Measurements from ENCODE around the gene DDN. TPM values are rescaled to one million over a fixed set of nuclear protein-coding genes. Genes with fewer than 3 reads are reported as not detected.

DDN gene
- 3.6 and 4.6 TPM in 2 replicates for total RNA-seq (2013; cell fraction: nucleolus; rRNA removed)
- total RNA-seq (2014; rRNA removed): 9.6 and 11.4 TPM in 2 replicates
- 5.1 and 5.5 TPM in 2 replicates for total RNA-seq (2014; rRNA removed; fragmentation: Illumina TruSeq; extraction: Trizol)
- total RNA-seq (2021): 11.5 and 13.4 TPM in 2 replicates
- 1.5 TPM for polyA plus RNA-seq (2011; ENCODE audit: low read depth)
- polyA plus RNA-seq (2011; rRNA removed): 1.5 and 2.0 TPM in 2 replicates
- 2.1 and 2.6 TPM in 2 replicates for polyA plus RNA-seq (2011; cell fraction: cytosol; rRNA removed)
- polyA plus RNA-seq (2011; cell fraction: nucleus; rRNA removed): 4.1 and 5.1 TPM in 2 replicates
- 2.3 and 2.7 TPM in 2 replicates for polyA plus RNA-seq (2012)
- polyA plus RNA-seq (2014; fragmentation: Illumina TruSeq; extraction: Trizol): 3.0 and 6.1 TPM in 2 replicates
- polyA plus RNA-seq (2014; fragmentation: Nextera tagmentation; extraction: Ambion mirVana): under 1 TPM; 0.10 to 0.22 TPM
- 7.4 and 10.1 TPM in 2 replicates for polyA plus RNA-seq (2014; rRNA removed)
- 1 to 10 TPM in 1 of 2 experiments, under 1 TPM in 1; 0.70 to 1.0 TPM for polyA plus RNA-seq (2016; fragmentation: Nextera tagmentation; extraction: Ambion mirVana)
- polyA minus RNA-seq (2011; rRNA and poly(A)+ RNA removed): 1.5 and 2.7 TPM in 2 replicates
- polyA minus RNA-seq (2011; cell fraction: cytosol; rRNA and poly(A)+ RNA removed): 1.3 and 1.5 TPM in 2 replicates
- 1.7 and 2.6 TPM in 2 replicates for polyA minus RNA-seq (2011; cell fraction: nucleus; rRNA and poly(A)+ RNA removed)
- percentile 44 among the genes with signal in this experiment for Bru-seq, nascent RNA
- BruChase-seq, experiment 1, labeled RNA remaining after a 6-hour chase: percentile 45 among the genes with signal in this experiment
- BruChase-seq, experiment 2, labeled RNA remaining after a 2-hour chase: percentile 50 among the genes with signal in this experiment
- long read RNA-seq, experiment 1: 0 reads
- long read RNA-seq, experiment 2: 0 reads

- peaks cover 3% of the 10 kb centered on the region for H4K20me1 ChIP-seq (ENCODE audit: control insufficient read depth, insufficient read depth)
- POLR2A ChIA-PET: interaction anchor here (0.6 to 6.0 kb wide), 11 partner anchors 10 to 147 kb away, joined by 3 to 52 read pairs (median 5); partner anchors contain the start of genes DDX23, PRKAG1 and RHEBL1
- peak within 1 kb of the TSS; percentile 96 for H3K4me2 ChIP-seq (ENCODE audit: control insufficient read depth, insufficient read depth)
- H3K27me3 ChIP-seq (replicated peaks in 1 of 2; ENCODE audit: control insufficient read depth in 2 of 2, insufficient read depth in 2 of 2, low read length in 1 of 2): no peaks in the 10 kb centered on the region
- peak within 1 kb of the TSS; percentile 69 for H3K4me3 ChIP-seq
- H3K4me1 ChIP-seq (ENCODE audit: control insufficient read depth, insufficient read depth, low read length): peaks cover 27% of the 10 kb centered on the region
- DNase-seq (ENCODE audit: low read depth, low spot score) (no peak), ATAC-seq (peak; percentile 69), FAIRE-seq (no peak)
- intact Hi-C loops (cut with micrococcal nuclease; ENCODE audit: unreplicated experiment) (loop anchor here (1.0 to 5.0 kb wide), 3 partner anchors 19 to 97 kb away; partner anchors contain the start of genes DHH and PRKAG1), in situ Hi-C loops (cut with MboI) (no loop called here)
- H3K9me3 ChIP-seq (replicated peaks; ENCODE audit: control insufficient read depth, insufficient read depth, low read length): no peaks in the 10 kb centered on the region
- H2AFZ ChIP-seq (ENCODE audit: control insufficient read depth, low read depth, low read length): peak within 1 kb of the TSS; percentile 73
- WGBS (ENCODE audit: insufficient coverage, insufficient replicate concordance, low lambda C conversion rate, missing lambda C conversion rate): 3% methylated on average over 16 of the region's 30 CpGs
- H3K36me3 ChIP-seq (ENCODE audit: control insufficient read depth in 2 of 2, insufficient read depth in 2 of 2, low read length in 1 of 2): peaks cover 5 to 11% of the 10 kb centered on the region in 2 experiments
- SMC1A ChIA-PET (ENCODE audit: uncharacterized antibody, unreplicated experiment): interaction anchor here (1.0 to 4.7 kb wide), 6 partner anchors 11 to 147 kb away, joined by 3 to 47 read pairs (median 4); partner anchors contain the start of genes ARF3, DDX23 and PRKAG1
- H3K27ac ChIP-seq (ENCODE audit: control insufficient read depth, insufficient read depth): peak within 1 kb of the TSS; percentile 60
- H3K9ac ChIP-seq (ENCODE audit: control insufficient read depth, insufficient read depth, low read length): peak within 1 kb of the TSS; percentile 63
- TSS peak; percentile 66 for BruUV-seq (replicated peaks)
- RAD21 ChIA-PET (ENCODE audit: unreplicated experiment): interaction anchor here (0.7 to 5.4 kb wide), 10 partner anchors 17 to 135 kb away, joined by 3 to 62 read pairs (median 4); partner anchors contain the start of genes ARF3, LMBR1L, PRKAG1 and RHEBL1
- CTCF ChIA-PET: interaction anchor here (0.8 to 14.1 kb wide), 17 partner anchors 11 to 236 kb away, joined by 3 to 172 read pairs (median 5); partner anchors contain the start of genes DDX23, DHH and PRKAG1
- H3K79me2 ChIP-seq (ENCODE audit: control insufficient read depth, insufficient read depth, low read length): peaks cover 5% of the 10 kb centered on the region
- TF ChIP-seq POU2F2 (IDR thresholded peaks at IDR 0.05; ENCODE audit: borderline replicate concordance, low read depth, low read length) (0 out of 3 replicates have a peak, but pooled peaks have one; percentile 15), MTA3 (IDR thresholded peaks at IDR 0.05; ENCODE audit: borderline replicate concordance, low read length) (no peak), CBFB (IDR thresholded peaks at IDR 0.05; ENCODE audit: low read depth) (peak; percentile 52; the same call in 1 of the 2 replicates), RUNX3 (IDR thresholded peaks at IDR 0.05; ENCODE audit: low read length) (peak; percentile 55), YY1 (IDR thresholded peaks at IDR 0.05; ENCODE audit: low read depth, low read length) (0 out of 2 replicates have a peak, but pooled peaks have one; percentile 12), HDGF (IDR thresholded peaks at IDR 0.05) (0 out of 2 replicates have a peak, but pooled peaks have one; percentile 49), GATAD2B (conservative IDR thresholded peaks at IDR 0.05; ENCODE audit: low read depth) (0 out of 2 replicates have a peak, but pooled peaks have one; percentile 49), SIX5 (IDR thresholded peaks at IDR 0.05; ENCODE audit: low read depth, low read length, severe bottlenecking) (no peak), RELB (IDR thresholded peaks at IDR 0.05; ENCODE audit: low read depth) (no peak), BHLHE40 (IDR thresholded peaks at IDR 0.05; ENCODE audit: borderline replicate concordance in 1 of 2, low read depth in 2 of 2, low read length in 1 of 2) (peak; percentile 40 to 46; a peak in 2 of 4 replicates), EZH2 (IDR thresholded peaks at IDR 0.05; ENCODE audit: borderline replicate concordance, control insufficient read depth, low read depth, low read length) (no peak), MAX (IDR thresholded peaks at IDR 0.05; ENCODE audit: low read depth, low read length) (peak; percentile 40; the same call in 1 of the 2 replicates), PKNOX1 (IDR thresholded peaks at IDR 0.05) (peak; percentile 97), MXI1 (IDR thresholded peaks at IDR 0.05; ENCODE audit: low read depth, low read length) (peak; percentile 88), HDAC6 (IDR thresholded peaks at IDR 0.05; ENCODE audit: unreplicated experiment) (no peak), BCL11A (IDR thresholded peaks at IDR 0.05; ENCODE audit: low read depth, low read length) (0 out of 2 replicates have a peak, but pooled peaks have one; percentile 5)
Measured at GRCh38 chr12:48999371-49000131, at the start of gene DDN. TSS of gene DDN (minus strand) at chr12:48999375. CDS start at chr12:48999287, 88 bp downstream.

Measured in GM12878 (cell line).